B cell (primary cell): ENCODE results near the gene LKAAEAR1. TPM values are rescaled to one million over a fixed set of nuclear protein-coding genes. Genes with fewer than 3 reads are reported as not detected.

Experiments used
- ATAC-seq: fragments of 200-7000 bp; cut with Tn5 transposase; one replicate; pipeline ENCODE4 v1.10.0; 2021; ENCODE audit warnings: low read depth, mild to moderate bottlenecking, moderate number of reproducible peaks, moderate library complexity
- CTCF ChIA-PET: fragments of 350-600 bp; sonication (Branson Sonifier 250); formaldehyde crosslinking; loops from one replicate; lab custom pipeline; 2021; ENCODE audit warnings: antibody characterized with exemption, inconsistent platforms; lab: Charles Lee
- POLR2A ChIA-PET: fragments of 350-600 bp; sonication (Branson Sonifier 250); formaldehyde crosslinking; loops from one replicate; lab custom pipeline; 2021; ENCODE audit warnings: antibody characterized with exemption; lab: Charles Lee
- DNase-seq: peaks from one replicate; pipeline ENCODE4 v3.0.0; 2013
- H2AFZ ChIP-seq: 2 replicates; pipeline ENCODE4 v1.6.1; 2012; ENCODE audit warnings: mild to moderate bottlenecking, low read depth, low read length; ENCODE audit not compliant: insufficient read depth, poor library complexity, severe bottlenecking
- H3K27ac ChIP-seq, 2 donors: 1 replicate in 1 of 2; 2 replicates in 1 of 2; pipeline ENCODE4 v1.5.1; 2012 to 2013; ENCODE audit warnings: low read length in 2 of 2, mild to moderate bottlenecking in 2 of 2, moderate library complexity in 1 of 2
- H3K27me3 ChIP-seq, 4 experiments: fragments of 200-600 bp in 1 of 4; sonication (generic) in 1 of 4; replicated peaks in 1 of 4; 1 replicate in 2 of 4; 2 replicates in 2 of 4; pipeline versions ENCODE4 v1.6.1 to v1.7.0; 2013 to 2016; ENCODE audit warnings: low read length in 3 of 4, mild to moderate bottlenecking in 2 of 4, mixed read lengths in 1 of 4, moderate library complexity in 1 of 4; ENCODE audit not compliant: insufficient read depth in 4 of 4, control insufficient read depth in 3 of 4; ENCODE audit errors: control extremely low read depth in 1 of 4
- H3K36me3 ChIP-seq, 2 experiments: replicated peaks in 1 of 2; 1 replicate in 1 of 2; 2 replicates in 1 of 2; pipeline versions ENCODE4 v1.6.1 to v1.7.1; 2013; ENCODE audit warnings: low read length in 1 of 2; ENCODE audit not compliant: insufficient read depth in 2 of 2, control insufficient read depth in 1 of 2; ENCODE audit errors: control extremely low read depth in 1 of 2, extremely low read depth in 1 of 2
- H3K4me1 ChIP-seq, 2 donors: fragments of 200-600 bp in 1 of 2; sonication (generic) in 1 of 2; 1 replicate in 1 of 2; 2 replicates in 1 of 2; pipeline versions ENCODE4 v1.5.1 to v1.6.1; 2013 to 2017; ENCODE audit warnings: low read length in 2 of 2; ENCODE audit not compliant: control insufficient read depth in 2 of 2, insufficient read depth in 2 of 2
- H3K4me2 ChIP-seq: replicated peaks from 2 replicates; pipeline ENCODE3; 2012; ENCODE audit warnings: mild to moderate bottlenecking, low read depth, low read length; ENCODE audit not compliant: poor library complexity, severe bottlenecking
- H3K4me3 ChIP-seq, 5 experiments: fragments of 200-600 bp in 1 of 5; sonication (generic) in 1 of 5; 1 replicate in 3 of 5; 2 replicates in 2 of 5; pipeline versions ENCODE4 v1.5.1 to v1.7.0; 2011 to 2016; ENCODE audit warnings: low read length in 4 of 5, mild to moderate bottlenecking in 4 of 5, low read depth in 2 of 5, control low read depth in 1 of 5, moderate library complexity in 1 of 5; ENCODE audit not compliant: insufficient read depth in 1 of 5; ENCODE audit errors: control extremely low read depth in 1 of 5, extremely low read depth in 1 of 5
- H3K79me2 ChIP-seq: fragments of 200-600 bp; sonication (generic); one replicate; pipeline ENCODE4 v1.6.0; 2016; ENCODE audit warnings: low read length; ENCODE audit not compliant: control insufficient read depth, insufficient read depth
- H3K9ac ChIP-seq: fragments of 200-600 bp; sonication (generic); 2 replicates; pipeline ENCODE4 v1.6.1; 2017; ENCODE audit warnings: mild to moderate bottlenecking, low read length, moderate library complexity
- H3K9me3 ChIP-seq, 3 donors: one replicate each; pipeline versions ENCODE4 v1.6.1 to v1.7.1; 2013; ENCODE audit warnings: low read length in 2 of 3; ENCODE audit not compliant: control insufficient read depth in 2 of 3, insufficient read depth in 1 of 3; ENCODE audit errors: control extremely low read depth in 1 of 3
- H4K20me1 ChIP-seq: 2 replicates; pipeline ENCODE4 v1.6.0; 2012; ENCODE audit warnings: mild to moderate bottlenecking, low read length; ENCODE audit not compliant: insufficient read depth, control insufficient read depth, poor library complexity, severe bottlenecking
- H3K27ac Mint-ChIP-seq: one replicate; pipeline ENCODE4 v1.8.0; 2021; ENCODE audit warnings: mixed read lengths
- H3K27me3 Mint-ChIP-seq: one replicate; pipeline ENCODE4 v1.8.0; 2021; ENCODE audit warnings: mixed read lengths
- H3K4me1 Mint-ChIP-seq: one replicate; pipeline ENCODE4 v1.8.0; 2021; ENCODE audit warnings: mixed read lengths
- H3K4me3 Mint-ChIP-seq: one replicate; pipeline ENCODE4 v1.8.0; 2021; ENCODE audit warnings: mixed read lengths
- H3K9me3 Mint-ChIP-seq: one replicate; pipeline ENCODE4 v1.8.0; 2022; ENCODE audit warnings: mixed read lengths; ENCODE audit not compliant: insufficient read depth
- CTCF ChIP-seq: fragments of 200-600 bp; IDR thresholded peaks from one replicate; pipeline ENCODE4 v1.8.0; 2022; ENCODE audit warnings: antibody characterized with exemption, mild to moderate bottlenecking
- EZH2 ChIP-seq: IDR thresholded peaks from 2 replicates; pipeline ENCODE4 v1.6.1; 2012; ENCODE audit warnings: borderline replicate concordance, low read depth, mild to moderate bottlenecking, moderate library complexity, low read length; ENCODE audit not compliant: insufficient read depth, poor library complexity, severe bottlenecking
- WGBS: methylation state at CpG from one replicate; pipeline ENCODE4 v1.1.5; 2013; ENCODE audit warnings: missing lambda C conversion rate; ENCODE audit not compliant: insufficient coverage; 5-methylcytosine and 5-hydroxymethylcytosine counted together
- intact Hi-C: fragments of 100-400 bp; cut with micrococcal nuclease; formaldehyde crosslinking; loops from one replicate; pipeline ENCODE4 v1.10.0; 2022
- polyA plus RNA-seq: library from polyadenylated mRNA; depleted of rRNA; stranded (reverse); fragments of >200 nt; gene quantifications from 2 replicates; pipeline ENCODE4 v1.2.3, GENCODE V29; 2012
- total RNA-seq, 2 donors: library from RNA; stranded (reverse); fragments of 120-200 nt in 1 of 2; gene quantifications; 1 replicate in 1 of 2; 2 replicates in 1 of 2; pipeline versions ENCODE4 v1.2.3 to v1.2.4, GENCODE V29; 2013 to 2022

LKAAEAR1 gene
- total and polyA plus RNA-seq, 2 donors (not counting 1 experiment from before 2014, with no cell fraction given) = 1.9 TPM; not detected in 1

- Histone ChIP-seq H3K36me3 (peaks cover 0 to 5% of the 10 kb centered on the region in 2 experiments), H3K4me2 (peak overlapping the region; percentile 96), H2AFZ (peak overlapping the region; percentile 65), H3K27me3 (peaks cover 0 to 11% (median 3%) of the 10 kb centered on the region in 4 experiments), H3K4me3 (peak overlapping the region; percentile 42 to 70 (median 63)), H3K9ac (peak overlapping the region; percentile 72), H3K27ac (peak overlapping the region; percentile 69 to 94), H3K4me1 (peaks cover 50 to 68% of the 10 kb centered on the region in 2 donors), H3K9me3 (no peaks in the 10 kb centered on the region), H3K79me2 (peaks cover 17% of the 10 kb centered on the region), H4K20me1 (peaks cover 41% of the 10 kb centered on the region)
- 81% methylated on average over 14 of the region's 17 CpGs for WGBS
- no peak for DNase-seq
- ChIA-PET CTCF (interaction anchor here (2.1 to 11.8 kb wide), 5 partner anchors 11 to 41 kb away, joined by 4 to 220 read pairs (median 41); partner anchors contain the start of gene TCEA2), POLR2A (interaction anchor here (0.9 to 5.5 kb wide), 5 partner anchors 15 to 43 kb away, joined by 3 to 55 read pairs (median 7); partner anchors contain the start of gene TCEA2)
- Mint-ChIP-seq H3K4me3 (peak overlapping the region; percentile 87), H3K27me3 (peaks cover 5% of the 10 kb centered on the region), H3K9me3 (no peaks in the 10 kb centered on the region), H3K27ac (peak overlapping the region; percentile 93), H3K4me1 (peaks cover 53% of the 10 kb centered on the region)
- TF ChIP-seq CTCF (no peak), EZH2 (no peak)
- ATAC-seq = no peak
- intact Hi-C loops = loop anchor here (5.0 kb wide), 1 partner anchor 99 kb away; the partner anchor contains the start of gene PRPF6
Observed at GRCh38 chr20:64080813-64081623, 3.2 kb downstream of the LKAAEAR1 start.
